Smooth muscle cell (in vitro differentiated cells): ENCODE results near the gene IL31RA. TPM values are rescaled to one million over a fixed set of nuclear protein-coding genes. Genes with fewer than 3 reads are reported as not detected.

Source experiments
- DNase-seq: peaks from one replicate; lab custom pipeline; 2025; ENCODE audit not compliant: unreplicated experiment; lab: John Stamatoyannopoulos, UW
- H2AFZ ChIP-seq: fragments of 200-600 bp; sonication (generic); 2 replicates; pipeline ENCODE4 v1.6.0; 2016; ENCODE audit warnings: antibody characterized with exemption, low read depth, mild to moderate bottlenecking
- H3F3A ChIP-seq: fragments of 200-600 bp; sonication (generic); 2 replicates; pipeline ENCODE4 v1.6.0; 2017; ENCODE audit warnings: antibody characterized with exemption, low read depth
- H3K27ac ChIP-seq: fragments of 200-600 bp; sonication (generic); 2 replicates; pipeline ENCODE4 v1.5.1; 2016; ENCODE audit warnings: low read depth, mild to moderate bottlenecking
- H3K27me3 ChIP-seq: fragments of 200-600 bp; sonication (generic); 2 replicates; pipeline ENCODE4 v1.6.1; 2016; ENCODE audit warnings: low read depth, mild to moderate bottlenecking
- H3K36me3 ChIP-seq: fragments of 200-600 bp; sonication (generic); 2 replicates; pipeline ENCODE4 v1.5.1; 2016; ENCODE audit warnings: low read depth
- H3K4me1 ChIP-seq: fragments of 200-600 bp; sonication (generic); 2 replicates; pipeline ENCODE4 v1.5.1; 2016; ENCODE audit warnings: low read depth
- H3K4me2 ChIP-seq: fragments of 200-600 bp; sonication (generic); 2 replicates; pipeline ENCODE4 v1.6.0; 2016; ENCODE audit warnings: mild to moderate bottlenecking
- H3K4me3 ChIP-seq: fragments of 200-600 bp; sonication (generic); 2 replicates; pipeline ENCODE4 v1.5.1; 2016; ENCODE audit warnings: mild to moderate bottlenecking
- H3K79me2 ChIP-seq: fragments of 200-600 bp; sonication (generic); 2 replicates; pipeline ENCODE4 v1.6.0; 2016; ENCODE audit warnings: low read depth, mild to moderate bottlenecking
- H3K9ac ChIP-seq: fragments of 200-600 bp; sonication (generic); 2 replicates; pipeline ENCODE4 v1.6.0; 2016; ENCODE audit warnings: low read depth
- H3K9me3 ChIP-seq: fragments of 200-600 bp; sonication (generic); replicated peaks from 2 replicates; pipeline ENCODE4 v1.5.1; 2016; ENCODE audit warnings: low read depth
- H4K20me1 ChIP-seq: fragments of 200-600 bp; sonication (generic); 2 replicates; pipeline ENCODE4 v1.6.0; 2016; ENCODE audit warnings: low read depth
- WGBS: methylation state at CpG from one replicate; pipeline ENCODE4 v1.1.7; 2016; ENCODE audit warnings: low lambda C conversion rate; 5-methylcytosine and 5-hydroxymethylcytosine counted together
- polyA plus RNA-seq: library from polyadenylated mRNA; unstranded; fragments of >200 nt; fragmentation: Nextera tagmentation; extraction: Ambion mirVana; gene quantifications from 2 replicates; pipeline ENCODE4 v1.2.1, GENCODE V29; 2016
- total RNA-seq: library from RNA; depleted of rRNA; stranded (reverse); fragments of >200 nt; gene quantifications from 2 replicates; pipeline ENCODE4 v1.2.3, GENCODE V29; 2014
- TF ChIP-seq, protein P1 (sequence below): fragments of 200-600 bp; sonication (generic); IDR thresholded peaks from 2 replicates; pipeline ENCODE4 v1.5.1; 2017; ENCODE audit warnings: borderline replicate concordance, mild to moderate bottlenecking, antibody characterized with exemption; ENCODE audit not compliant: insufficient read depth, poor library complexity, severe bottlenecking

The IL31RA gene
- total and polyA plus RNA-seq, 2 experiments from 2014 or later: 0.67 to 2.2 TPM

DNA sequence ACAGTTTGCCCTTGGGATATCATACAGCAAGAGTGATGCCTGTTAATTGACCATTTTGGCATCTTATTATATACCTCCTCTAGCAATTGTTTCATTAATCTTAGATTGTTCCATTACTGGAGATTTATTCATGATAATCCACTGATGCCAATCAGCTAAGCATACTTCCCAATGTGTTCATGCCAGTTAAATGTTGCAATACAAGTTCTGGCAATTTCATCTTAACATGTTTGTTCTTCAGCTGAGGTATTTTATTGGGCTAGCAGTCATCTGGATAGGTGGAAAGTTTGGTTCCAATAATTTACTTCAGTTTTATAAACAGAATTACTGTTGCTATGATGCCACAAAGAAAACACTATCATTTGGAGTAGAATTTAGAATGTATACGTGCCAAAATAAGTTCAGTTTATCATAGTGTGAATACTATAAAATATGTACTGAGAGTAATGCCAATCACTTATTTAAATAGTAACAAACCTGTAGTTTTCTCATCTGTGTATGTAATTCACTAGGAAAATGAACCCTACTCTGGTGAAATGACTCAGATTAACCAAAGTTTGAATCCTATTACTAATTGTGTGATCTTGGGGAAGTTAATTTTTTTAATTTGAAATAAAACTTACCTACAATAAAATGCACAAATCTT is 27.9 kb upstream of the IL31RA start:
- DNase-seq: no peak

DNA sequence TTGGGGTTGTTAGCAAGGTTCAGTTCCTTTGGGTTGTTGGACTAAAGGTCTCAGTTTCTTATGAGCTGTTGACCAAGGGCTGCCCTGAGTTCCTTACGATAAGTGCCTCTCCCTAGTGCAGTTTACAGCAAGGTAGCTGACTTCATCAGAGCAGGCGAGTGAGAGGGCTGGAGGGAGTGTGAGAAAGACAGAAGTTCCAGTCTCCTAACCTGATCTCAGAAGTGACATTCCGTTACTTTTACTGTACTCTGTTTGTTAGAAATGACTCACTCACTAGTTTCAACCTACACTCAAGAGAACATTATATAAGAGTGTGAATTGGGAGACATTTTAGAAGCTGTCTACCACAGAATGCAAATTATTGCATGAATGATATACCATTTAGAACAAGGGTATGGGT is 21.2 kb upstream of the IL31RA start:
- Histone ChIP-seq H3K9ac (no peak overlapping the region), H2AFZ (no peak overlapping the region), H3K4me1 (no peaks in the 10 kb centered on the region), H3K9me3 (no peaks in the 10 kb centered on the region), H3K27ac (no peak overlapping the region), H3K27me3 (no peaks in the 10 kb centered on the region), H3K36me3 (no peaks in the 10 kb centered on the region), H3K79me2 (no peaks in the 10 kb centered on the region), H4K20me1 (no peaks in the 10 kb centered on the region), H3K4me2 (no peak overlapping the region), H3K4me3 (no peak overlapping the region), H3F3A (no peaks in the 10 kb centered on the region)
- TF ChIP-seq, protein P1, sequence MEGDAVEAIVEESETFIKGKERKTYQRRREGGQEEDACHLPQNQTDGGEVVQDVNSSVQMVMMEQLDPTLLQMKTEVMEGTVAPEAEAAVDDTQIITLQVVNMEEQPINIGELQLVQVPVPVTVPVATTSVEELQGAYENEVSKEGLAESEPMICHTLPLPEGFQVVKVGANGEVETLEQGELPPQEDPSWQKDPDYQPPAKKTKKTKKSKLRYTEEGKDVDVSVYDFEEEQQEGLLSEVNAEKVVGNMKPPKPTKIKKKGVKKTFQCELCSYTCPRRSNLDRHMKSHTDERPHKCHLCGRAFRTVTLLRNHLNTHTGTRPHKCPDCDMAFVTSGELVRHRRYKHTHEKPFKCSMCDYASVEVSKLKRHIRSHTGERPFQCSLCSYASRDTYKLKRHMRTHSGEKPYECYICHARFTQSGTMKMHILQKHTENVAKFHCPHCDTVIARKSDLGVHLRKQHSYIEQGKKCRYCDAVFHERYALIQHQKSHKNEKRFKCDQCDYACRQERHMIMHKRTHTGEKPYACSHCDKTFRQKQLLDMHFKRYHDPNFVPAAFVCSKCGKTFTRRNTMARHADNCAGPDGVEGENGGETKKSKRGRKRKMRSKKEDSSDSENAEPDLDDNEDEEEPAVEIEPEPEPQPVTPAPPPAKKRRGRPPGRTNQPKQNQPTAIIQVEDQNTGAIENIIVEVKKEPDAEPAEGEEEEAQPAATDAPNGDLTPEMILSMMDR: no peak
- DNase-seq: no peak
- WGBS: 69% methylated on average over 3 of the region's 3 CpGs

More for the DNA sequence above, 27.9 kb upstream of the IL31RA start:
- Histone ChIP-seq H3F3A (no peaks in the 10 kb centered on the region), H3K4me2 (no peak overlapping the region), H2AFZ (no peak overlapping the region), H3K4me1 (no peaks in the 10 kb centered on the region), H3K36me3 (no peaks in the 10 kb centered on the region), H3K9ac (no peak overlapping the region), H3K27ac (no peak overlapping the region), H4K20me1 (no peaks in the 10 kb centered on the region), H3K9me3 (no peaks in the 10 kb centered on the region), H3K4me3 (no peak overlapping the region), H3K27me3 (no peaks in the 10 kb centered on the region), H3K79me2 (no peaks in the 10 kb centered on the region)
- 97% methylated on average over 1 of the region's 1 CpG for WGBS
- TF ChIP-seq, protein P1: no peak

DNA sequence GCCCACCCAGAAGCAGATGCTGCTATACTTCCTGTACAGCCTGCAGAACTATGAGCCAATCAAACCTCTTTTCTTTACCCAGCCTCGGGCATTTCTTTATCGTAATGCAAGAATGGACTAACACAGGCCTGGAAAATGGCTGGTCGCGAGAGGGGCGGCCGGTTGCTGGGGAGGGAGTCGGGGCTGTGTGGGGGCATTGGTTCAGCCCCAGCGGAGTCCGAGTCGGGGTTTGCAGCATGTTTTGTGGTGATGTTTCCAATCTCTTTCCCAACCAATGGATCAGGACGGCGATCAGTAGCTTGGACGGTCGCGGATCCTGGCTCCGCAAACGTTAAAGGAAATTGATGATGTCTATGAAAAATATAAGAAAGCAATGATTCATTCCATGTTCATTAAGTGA is 18.7 kb upstream of the IL31RA start:
- Histone ChIP-seq H3K27me3 (no peaks in the 10 kb centered on the region), H3K9me3 (no peaks in the 10 kb centered on the region), H3K36me3 (no peaks in the 10 kb centered on the region), H2AFZ (no peak overlapping the region), H3K4me1 (no peaks in the 10 kb centered on the region), H3K4me2 (no peak overlapping the region), H3K4me3 (no peak overlapping the region), H3K27ac (no peak overlapping the region), H3K9ac (no peak overlapping the region), H3F3A (no peaks in the 10 kb centered on the region), H4K20me1 (no peaks in the 10 kb centered on the region), H3K79me2 (no peaks in the 10 kb centered on the region)
- TF ChIP-seq, protein P1: no peak
- WGBS: 98% methylated on average over 17 of the region's 17 CpGs
- no peak for DNase-seq

DNA sequence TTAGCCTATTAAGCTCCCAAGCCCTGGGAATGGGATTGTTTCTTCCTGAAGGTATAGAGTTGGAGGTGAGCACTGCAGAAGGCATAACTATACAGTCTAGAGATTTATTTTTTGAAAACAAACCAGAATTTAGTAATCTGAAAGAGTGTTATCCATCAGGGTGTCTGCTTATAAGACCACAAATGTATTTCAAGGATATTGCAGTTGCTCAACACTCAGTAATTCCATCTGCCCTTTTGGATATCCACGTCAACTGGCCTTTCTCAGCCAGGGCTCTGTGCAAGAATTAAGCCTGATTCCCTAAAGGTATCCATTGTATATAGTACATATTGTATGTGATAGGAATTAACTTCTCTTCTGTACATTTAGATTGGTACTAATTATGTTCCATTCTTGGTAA is 15.0 kb upstream of the IL31RA start:
- Histone ChIP-seq H2AFZ (no peak overlapping the region), H3K9ac (no peak overlapping the region), H3K4me3 (no peak overlapping the region), H3K36me3 (no peaks in the 10 kb centered on the region), H3K4me2 (no peak overlapping the region), H4K20me1 (no peaks in the 10 kb centered on the region), H3K9me3 (no peaks in the 10 kb centered on the region), H3F3A (no peaks in the 10 kb centered on the region), H3K79me2 (no peaks in the 10 kb centered on the region), H3K4me1 (no peaks in the 10 kb centered on the region), H3K27me3 (no peaks in the 10 kb centered on the region), H3K27ac (no peak overlapping the region)
- TF ChIP-seq, protein P1: no peak
- DNase-seq: no peak
- 56% methylated on average over 1 of the region's 1 CpG for WGBS
